ENCODE measurements around the gene DPYD. TPM values are rescaled to one million over a fixed set of nuclear protein-coding genes. Genes with fewer than 3 reads are reported as not detected.

The DPYD gene
- total RNA-seq, 1 experiment from 2014 or later: 24.5 TPM

DNA sequence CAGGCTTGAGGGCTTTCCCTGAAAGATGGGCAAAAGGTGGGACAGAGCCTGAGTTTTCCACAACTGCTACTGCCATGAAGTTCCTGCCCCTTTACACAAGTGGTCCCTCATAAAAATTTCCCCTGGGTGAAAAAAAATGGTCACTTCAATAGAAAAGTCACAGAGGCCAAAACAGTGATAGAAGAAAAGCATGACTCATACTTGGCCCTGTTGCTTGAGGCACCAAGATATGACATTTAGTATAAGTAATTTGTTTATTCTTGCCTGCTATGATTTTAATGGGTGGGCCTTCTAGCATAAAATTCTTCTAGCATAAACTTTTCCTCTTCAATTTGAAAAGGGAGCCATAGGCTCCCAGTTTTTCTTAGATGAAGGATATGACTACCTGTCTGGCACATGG is 280.2 kb downstream of the DPYD start:
- DNase-seq: no peak
- Histone ChIP-seq H3K9me3 (no peaks in the 10 kb centered on the region; the same call in 1 of the 2 replicates), H3K4me3 (no peak overlapping the region), H3K27me3 (no peaks in the 10 kb centered on the region), H3K36me3 (no peaks in the 10 kb centered on the region)

- DNase-seq: no peak
- H3K4me3 ChIP-seq: no peak overlapping the region
- H3K36me3 ChIP-seq: no peaks in the 10 kb centered on the region
- no peaks in the 10 kb centered on the region; the same call in 1 of the 2 replicates for H3K9me3 ChIP-seq
- H3K27me3 ChIP-seq: no peaks in the 10 kb centered on the region
Observed at GRCh38 chr1:97636941-97637340, 283.9 kb downstream of the DPYD start.

- no peaks in the 10 kb centered on the region for H3K36me3 ChIP-seq
Observed at GRCh38 chr1:97634758-97635157, 286.1 kb downstream of the DPYD start.

GRCh38 chr1:97632776-97633175 is 288.1 kb downstream of the DPYD start:
- no peaks in the 10 kb centered on the region for H3K9me3 ChIP-seq
- no peak overlapping the region for H3K4me3 ChIP-seq
- no peaks in the 10 kb centered on the region for H3K27me3 ChIP-seq
- H3K36me3 ChIP-seq: no peaks in the 10 kb centered on the region
- DNase-seq: no peak

More at GRCh38 chr1:97634758-97635157, 286.1 kb downstream of the DPYD start:
- Histone ChIP-seq H3K27me3 (no peaks in the 10 kb centered on the region), H3K4me3 (no peak overlapping the region), H3K9me3 (no peaks in the 10 kb centered on the region)
- DNase-seq: no peak

- no peak overlapping the region for H3K4me3 ChIP-seq
- H3K36me3 ChIP-seq: no peaks in the 10 kb centered on the region
- H3K27me3 ChIP-seq: no peaks in the 10 kb centered on the region
- H3K9me3 ChIP-seq: no peaks in the 10 kb centered on the region
- no peak for DNase-seq
Observed at GRCh38 chr1:97632075-97632474, 288.8 kb downstream of the DPYD start.

DNA sequence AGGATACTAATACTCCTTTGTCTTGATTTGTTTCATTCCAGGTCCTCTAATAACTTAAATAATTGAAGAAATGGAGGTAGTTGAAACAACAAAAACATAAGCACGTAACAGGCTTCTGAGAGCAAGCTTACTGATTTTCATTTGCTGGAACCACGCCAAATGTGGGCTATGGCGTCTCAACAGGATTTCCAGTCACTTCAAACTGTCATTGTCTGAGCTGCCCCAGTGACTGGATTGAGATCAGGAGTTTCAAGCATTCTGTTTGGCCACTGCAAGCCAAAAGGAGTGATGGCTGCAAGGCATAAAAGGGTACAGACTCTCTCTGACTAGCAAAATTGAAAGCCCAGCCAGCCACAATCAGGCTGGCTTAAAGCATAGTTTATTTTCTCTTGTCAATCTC is 289.9 kb downstream of the DPYD start:
- H3K36me3 ChIP-seq: no peaks in the 10 kb centered on the region
- no peaks in the 10 kb centered on the region for H3K27me3 ChIP-seq
- H3K4me3 ChIP-seq: no peak overlapping the region
- DNase-seq: no peak
- H3K9me3 ChIP-seq: no peaks in the 10 kb centered on the region

DNA sequence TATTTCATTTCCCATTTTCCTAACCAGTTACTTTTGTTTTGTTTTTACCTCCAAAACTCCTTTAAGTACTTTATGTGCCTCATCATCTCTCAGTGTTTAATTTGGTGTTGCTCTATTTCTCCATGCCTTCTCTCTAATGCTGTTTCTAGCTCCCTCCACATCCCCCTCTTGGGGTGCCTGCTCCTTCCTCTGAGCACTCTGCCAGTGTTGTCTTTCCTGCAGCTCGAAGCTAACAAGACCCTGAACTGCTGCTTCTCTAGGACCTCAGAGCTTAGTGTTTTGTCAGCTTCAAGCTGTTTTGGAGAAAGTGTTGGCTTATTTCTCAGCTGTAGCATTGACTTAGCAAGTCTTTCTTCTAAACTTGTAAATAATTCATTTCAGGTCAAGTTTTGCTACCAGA is 290.6 kb downstream of the DPYD start:
- Histone ChIP-seq H3K27me3 (no peaks in the 10 kb centered on the region), H3K4me3 (no peak overlapping the region), H3K9me3 (no peaks in the 10 kb centered on the region), H3K36me3 (no peaks in the 10 kb centered on the region)
- no peak for DNase-seq

GRCh38 chr1:97623220-97623619 is 297.6 kb downstream of the DPYD start:
- H3K36me3 ChIP-seq: no peaks in the 10 kb centered on the region
- no peak for DNase-seq

DNA sequence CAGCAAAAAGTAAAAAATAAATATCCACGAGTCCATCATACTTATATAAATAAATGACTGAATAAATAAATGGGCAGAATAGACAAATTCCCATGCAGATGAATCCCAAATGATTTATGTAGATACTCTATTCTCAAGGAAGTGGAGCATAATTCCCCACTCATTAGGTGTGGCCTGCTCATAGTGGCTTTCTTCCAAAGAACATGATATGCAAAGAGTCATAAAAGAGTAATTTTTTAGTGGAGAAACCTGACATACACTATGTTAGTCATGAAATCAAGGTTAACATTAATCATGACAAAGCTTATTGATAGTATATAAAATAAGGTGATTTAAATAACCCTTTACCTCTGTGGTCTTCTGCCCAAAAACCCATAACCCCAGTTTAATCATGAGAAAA is 298.9 kb downstream of the DPYD start:
- no peak for DNase-seq
- Histone ChIP-seq H3K4me3 (no peak overlapping the region), H3K36me3 (no peaks in the 10 kb centered on the region), H3K9me3 (no peaks in the 10 kb centered on the region), H3K27me3 (no peaks in the 10 kb centered on the region)

More at GRCh38 chr1:97623220-97623619, 297.6 kb downstream of the DPYD start:
- no peaks in the 10 kb centered on the region for H3K27me3 ChIP-seq
- H3K9me3 ChIP-seq: no peaks in the 10 kb centered on the region
- H3K4me3 ChIP-seq: no peak overlapping the region

GRCh38 chr1:97619706-97620105 is 301.1 kb downstream of the DPYD start:
- DNase-seq: no peak
- no peaks in the 10 kb centered on the region for H3K27me3 ChIP-seq
- H3K36me3 ChIP-seq: no peaks in the 10 kb centered on the region
- no peak overlapping the region for H3K4me3 ChIP-seq
- no peaks in the 10 kb centered on the region for H3K9me3 ChIP-seq

GRCh38 chr1:97610748-97611147 is 310.1 kb downstream of the DPYD start:
- Histone ChIP-seq H3K4me3 (no peak overlapping the region), H3K9me3 (no peaks in the 10 kb centered on the region), H3K27me3 (no peaks in the 10 kb centered on the region), H3K36me3 (no peaks in the 10 kb centered on the region)
- DNase-seq: no peak

- DNase-seq: no peak
- no peaks in the 10 kb centered on the region for H3K36me3 ChIP-seq
- H3K4me3 ChIP-seq: no peak overlapping the region
- H3K27me3 ChIP-seq: no peaks in the 10 kb centered on the region
- H3K9me3 ChIP-seq: no peaks in the 10 kb centered on the region
Observed at GRCh38 chr1:97610102-97610501, 310.7 kb downstream of the DPYD start.

DNA sequence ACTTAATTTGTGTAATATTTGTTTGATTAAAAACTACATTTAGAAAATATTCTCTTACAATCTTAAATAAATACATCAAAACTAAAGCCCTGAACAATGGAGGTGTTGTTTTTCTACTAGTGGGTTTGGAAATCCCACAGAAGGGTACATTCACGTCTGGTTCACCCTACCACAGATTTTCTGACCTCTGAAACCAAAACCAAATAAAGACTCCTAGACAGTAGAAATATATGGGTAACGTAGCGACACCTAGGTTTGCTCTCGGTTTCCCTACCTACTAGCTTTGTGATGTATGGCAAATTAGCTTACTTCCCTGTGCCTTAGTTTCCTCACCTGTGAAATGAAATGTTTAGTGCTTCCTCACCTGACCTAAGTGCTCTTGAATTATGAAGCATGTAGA is 312.6 kb downstream of the DPYD start:
- no peaks in the 10 kb centered on the region for H3K36me3 ChIP-seq
- no peaks in the 10 kb centered on the region for H3K27me3 ChIP-seq
- no peak overlapping the region for H3K4me3 ChIP-seq
- H3K9me3 ChIP-seq: no peaks in the 10 kb centered on the region
- DNase-seq: no peak

DNA sequence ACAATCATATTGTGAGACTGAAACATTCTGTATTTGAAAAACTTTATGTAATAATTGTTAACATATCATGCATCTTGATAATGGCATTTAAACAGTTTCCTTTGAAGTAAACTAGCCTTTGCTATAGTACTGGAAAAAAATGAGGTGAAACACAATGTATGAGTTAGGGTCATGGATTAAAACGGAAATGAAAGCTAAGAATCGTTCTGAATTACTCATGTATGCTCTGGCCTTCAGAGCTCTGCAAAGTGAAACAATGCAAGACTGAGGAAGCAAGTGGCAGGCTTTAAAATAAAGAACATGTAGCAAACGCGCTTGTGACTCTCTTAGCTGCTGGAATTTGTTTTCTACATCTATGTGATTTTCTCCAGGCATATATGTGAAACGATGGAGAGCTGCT is 317.1 kb downstream of the DPYD start:
- Histone ChIP-seq H3K27me3 (no peaks in the 10 kb centered on the region), H3K36me3 (no peaks in the 10 kb centered on the region), H3K4me3 (no peak overlapping the region), H3K9me3 (no peaks in the 10 kb centered on the region)
- DNase-seq: no peak

- Histone ChIP-seq H3K9me3 (no peaks in the 10 kb centered on the region), H3K27me3 (no peaks in the 10 kb centered on the region), H3K36me3 (no peaks in the 10 kb centered on the region), H3K4me3 (no peak overlapping the region)
- no peak for DNase-seq
Observed at GRCh38 chr1:97603218-97603617, 317.6 kb downstream of the DPYD start.

DNA sequence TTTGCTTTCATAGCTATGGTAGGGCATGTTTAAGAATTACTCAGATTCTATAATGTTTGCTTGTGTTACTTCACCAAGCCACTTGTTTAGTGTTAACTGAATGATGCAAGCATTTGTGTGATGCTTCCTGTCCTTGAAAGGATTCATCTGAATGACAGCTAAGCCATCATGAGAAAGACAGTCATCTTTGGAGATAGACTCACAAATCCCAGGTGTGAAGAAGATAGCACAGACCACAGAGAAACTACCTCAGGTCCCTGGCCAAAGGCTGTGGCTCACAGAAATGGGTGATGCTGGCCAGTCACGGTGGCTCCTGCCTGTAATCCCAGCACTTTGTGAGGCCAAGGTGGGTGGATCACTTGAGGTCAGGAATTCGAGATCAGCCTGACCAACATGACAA is 321.4 kb downstream of the DPYD start:
- Histone ChIP-seq H3K36me3 (no peaks in the 10 kb centered on the region; the same call in 1 of the 2 replicates), H3K4me3 (no peak overlapping the region), H3K9me3 (no peaks in the 10 kb centered on the region), H3K27me3 (no peaks in the 10 kb centered on the region)
- DNase-seq: no peak

GRCh38 chr1:97593192-97593591 is 327.6 kb downstream of the DPYD start:
- Histone ChIP-seq H3K27me3 (no peaks in the 10 kb centered on the region), H3K4me3 (no peak overlapping the region), H3K9me3 (no peaks in the 10 kb centered on the region), H3K36me3 (no peaks in the 10 kb centered on the region; the same call in none of the 2 replicates)
- no peak for DNase-seq

DNA sequence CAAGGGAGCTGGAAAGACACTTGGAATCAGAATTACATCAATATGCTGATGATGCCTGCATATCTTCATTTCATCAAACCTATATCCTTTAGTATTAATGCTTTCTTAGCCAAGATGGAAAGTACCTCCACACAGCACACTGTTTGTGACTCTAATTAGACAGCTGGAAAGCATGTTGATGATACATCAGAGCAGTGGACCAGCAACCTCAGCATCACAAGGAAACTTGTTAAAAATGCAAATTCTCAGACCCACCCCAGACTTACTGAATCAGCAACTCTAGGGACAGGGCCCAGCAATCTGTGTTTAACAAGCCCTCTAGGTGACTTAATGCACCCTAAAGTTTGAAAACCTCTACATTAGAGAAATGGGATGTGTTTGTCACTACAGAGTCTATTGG is 332.1 kb downstream of the DPYD start:
- no peaks in the 10 kb centered on the region; the same call in 1 of the 2 replicates for H3K36me3 ChIP-seq

GRCh38 chr1:97581614-97582051 is 339.2 kb downstream of the DPYD start:
- DNase-seq: peak; percentile 3
- no peak overlapping the region for H3K4me3 ChIP-seq
- no peaks in the 10 kb centered on the region for H3K9me3 ChIP-seq
- H3K27me3 ChIP-seq: no peaks in the 10 kb centered on the region
- no peaks in the 10 kb centered on the region for H3K36me3 ChIP-seq

More for the DNA sequence above, 332.1 kb downstream of the DPYD start:
- Histone ChIP-seq H3K27me3 (no peaks in the 10 kb centered on the region), H3K9me3 (no peaks in the 10 kb centered on the region), H3K4me3 (no peak overlapping the region)
- no peak for DNase-seq

Measured in MG63 (cell line).